Pancreas (tissue), 10 donors: ENCODE results near the gene DCTN5. TPM values are rescaled to one million over a fixed set of nuclear protein-coding genes. Genes with fewer than 3 reads are reported as not detected.
A peak's percentile ranks its signal among the peaks of the same experiment; 100 is the strongest.

Experiments
- ATAC-seq, 4 donors: fragments of 200-7000 bp; cut with Tn5 transposase; one replicate each; pipeline versions ENCODE4 v1.8.0 to v1.9.1; 2020; ENCODE audit warnings: mild to moderate bottlenecking in 4 of 4, moderate library complexity in 4 of 4
- DNase-seq, 6 donors: peaks; one replicate each; pipeline ENCODE4 v3.0.0-alpha.2; 2020
- FAIRE-seq: peaks from 2 replicates; lab custom pipeline; 2012; peaks lifted over from hg19 to GRCh38; lab: Jason Lieb, UNC
- H3K27ac ChIP-seq, 4 donors: fragments of 200-600 bp; sonication (generic); 1 replicate in 3 of 4; 2 replicates in 1 of 4; pipeline versions ENCODE4 v1.5.0 to v1.8.0; 2020
- H3K27me3 ChIP-seq, 4 donors: fragments of 200-600 bp; one replicate each; pipeline ENCODE4 v1.8.0; 2021
- H3K36me3 ChIP-seq, 3 donors: fragments of 200-600 bp; sonication (generic) in 1 of 3; one replicate each; pipeline versions ENCODE4 v1.5.0 to v1.8.0; 2020 to 2021
- H3K4me1 ChIP-seq, 3 donors: fragments of 200-600 bp; one replicate each; pipeline ENCODE4 v1.8.0; 2021
- H3K4me3 ChIP-seq, 4 donors: fragments of 200-600 bp; sonication (generic) in 2 of 4; one replicate each; pipeline versions ENCODE4 v1.5.0 to v1.8.0; 2020 to 2021
- H3K9me3 ChIP-seq, 4 donors: fragments of 200-600 bp; one replicate each; pipeline ENCODE4 v1.8.0; 2021
- CTCF ChIP-seq, 4 donors: fragments of 200-600 bp; sonication (generic) in 3 of 4; IDR thresholded peaks; one replicate each; pipeline versions ENCODE4 v1.5.0 to v1.8.0; 2021; ENCODE audit warnings: antibody characterized with exemption in 4 of 4
- WGBS, 2 donors: extraction: QIAGEN DNeasy Blood & Tissue Kit; methylation state at CpG; one replicate each; pipeline ENCODE4 v1.1.7; 2013; 5-methylcytosine and 5-hydroxymethylcytosine counted together
- intact Hi-C, 3 donors: fragments of 100-400 bp; cut with DNase I; formaldehyde crosslinking; loops; one replicate each; pipeline versions ENCODE4 v1.11.1 to v1.14.2; 2022
- polyA plus RNA-seq, 2 donors: library from polyadenylated mRNA; stranded (reverse); fragments of 200-250 nt; gene quantifications; one replicate each; pipeline ENCODE4 v1.2.3, GENCODE V29; 2013
- total RNA-seq, 6 donors: library from RNA; stranded (reverse); fragmentation: NEBNext Ultra II Directional in 4 of 6; extraction: Animal tissue kit (Norgen Biotek cat#: 25700) in 4 of 6; gene quantifications; one replicate each; pipeline versions ENCODE4 v1.2.1 to v1.2.4, GENCODE V29; 2021 to 2023
- donor health status: healthy with polysubstance abuse.
- donor health status: DM: no; HTN: no; CAD: no; lungs with moderate emphysema.
- donor health status: DM: no; HTN: no; CAD: no.
- donor health status: control.
- donor health status: control.
- donor health status: Bipolar disorder and iron deficiency.
- donor health status: DM: yes; HTN: yes; CAD: no.
- donor health status: DM: no; HTN: no; CAD: no.
- donor health status: DM: no; HTN: no; CAD: no.
- donor health status: DM: yes; HTN: yes; CAD: no.

Gene DCTN5
- total and polyA plus RNA-seq, 8 donors = 5.7 to 29.5 (median 22.3) TPM

- Histone ChIP-seq H3K4me1 (no peaks in the 10 kb centered on the region), H3K9me3 (no peaks in the 10 kb centered on the region), H3K27ac (no peak overlapping the region), H3K36me3 (no peaks in the 10 kb centered on the region), H3K27me3 (no peaks in the 10 kb centered on the region), H3K4me3 (no peak overlapping the region)
- FAIRE-seq (no peak), DNase-seq (no peak), ATAC-seq (no peak)
- no peak for TF ChIP-seq CTCF (IDR thresholded peaks at IDR 0.05)
- intact Hi-C loops = no loop called here
- WGBS, 2 donors = 75 to 81% methylated on average over 11 of the region's 11 CpGs
Measured at GRCh38 chr16:23695756-23696155, 54.5 kb downstream of the DCTN5 start.

GRCh38 chr16:23699100-23699499 is 57.8 kb downstream of the DCTN5 start:
- Histone ChIP-seq H3K27me3 (no peaks in the 10 kb centered on the region), H3K27ac (no peak overlapping the region), H3K36me3 (no peaks in the 10 kb centered on the region), H3K4me3 (no peak overlapping the region), H3K9me3 (no peaks in the 10 kb centered on the region), H3K4me1 (no peaks in the 10 kb centered on the region)
- DNase-seq = no peak
- ATAC-seq = peak in 3 of 4 donors; percentile 25 to 79 (median 79)
- TF ChIP-seq CTCF (IDR thresholded peaks at IDR 0.05) = no peak
- 75 to 83% methylated on average over 4 of the region's 4 CpGs for WGBS, 2 donors
- FAIRE-seq = no peak
- intact Hi-C loops = no loop called here

GRCh38 chr16:23700093-23700492 is 58.8 kb downstream of the DCTN5 start:
- Histone ChIP-seq H3K9me3 (no peaks in the 10 kb centered on the region), H3K27ac (no peak overlapping the region), H3K4me3 (no peak overlapping the region), H3K36me3 (no peaks in the 10 kb centered on the region), H3K4me1 (no peaks in the 10 kb centered on the region), H3K27me3 (no peaks in the 10 kb centered on the region)
- no peak for TF ChIP-seq CTCF (IDR thresholded peaks at IDR 0.05)
- 80 to 83% methylated on average over 2 of the region's 2 CpGs for WGBS, 2 donors
- ATAC-seq (no peak), DNase-seq (no peak), FAIRE-seq (no peak)
- intact Hi-C loops = no loop called here

- intact Hi-C loops = no loop called here
- TF ChIP-seq CTCF (IDR thresholded peaks at IDR 0.05) = no peak
- WGBS, 2 donors = 21 to 25% methylated on average over 8 of the region's 8 CpGs
- Histone ChIP-seq H3K9me3 (no peaks in the 10 kb centered on the region), H3K36me3 (no peaks in the 10 kb centered on the region), H3K4me3 (no peak overlapping the region), H3K27me3 (no peaks in the 10 kb centered on the region), H3K27ac (no peak overlapping the region), H3K4me1 (no peaks in the 10 kb centered on the region)
- no peak for ATAC-seq
- FAIRE-seq = no peak
- DNase-seq = no peak
Measured at GRCh38 chr16:23700509-23700908, 59.2 kb downstream of the DCTN5 start.

- no peak for FAIRE-seq
- no peak for DNase-seq
- Histone ChIP-seq H3K27me3 (no peaks in the 10 kb centered on the region), H3K4me3 (no peak overlapping the region), H3K36me3 (no peaks in the 10 kb centered on the region), H3K27ac (no peak overlapping the region), H3K4me1 (no peaks in the 10 kb centered on the region), H3K9me3 (no peaks in the 10 kb centered on the region)
- TF ChIP-seq CTCF (IDR thresholded peaks at IDR 0.05) = no peak
- WGBS, 2 donors = 61 to 62% methylated on average over 8 of the region's 8 CpGs
- ATAC-seq = no peak
- intact Hi-C loops = no loop called here
Measured at GRCh38 chr16:23701045-23701444, 59.8 kb downstream of the DCTN5 start.
